HepG2 (cell line): Measurements from ENCODE around the gene ZNF217. TPM values are rescaled to one million over a fixed set of nuclear protein-coding genes. Genes with fewer than 3 reads are reported as not detected.
"Not testable (repeated sequence)": the region's sequence is repeated elsewhere in the genome, so short reads cannot be mapped to it uniquely, and the experiment has no call there.

ENCODE experiments used
- ATAC-seq: fragments of 200-7000 bp; cut with Tn5 transposase; 3 replicates; pipeline ENCODE4 v1.9.1; 2020; ENCODE audit warnings: mild to moderate bottlenecking, moderate library complexity
- BruUV-seq: library from RNA; stranded (reverse); fragments of 400-500 nt; replicated peaks from 2 replicates; lab custom pipeline; 2021; lab: Mats Ljungman, UMichigan
- CTCF ChIA-PET: fragments of 300-600 bp; formaldehyde crosslinking; extraction: SDS; loops from one replicate; lab custom pipeline; 2021; ENCODE audit warnings: low total read pairs, inconsistent platforms, low intra/inter-chr PET ratio; lab: Yijun Ruan, JAX
- POLR2A ChIA-PET: fragments of 350-600 bp; sonication (Branson Sonifier 250); formaldehyde crosslinking; loops from one replicate; lab custom pipeline; 2020; ENCODE audit warnings: antibody characterized with exemption, inconsistent platforms; lab: Yijun Ruan, JAX
- DNase-seq: peaks from one replicate; pipeline ENCODE4 v3.0.0-alpha.2; 2015; ENCODE audit warnings: low spot score
- FAIRE-seq: peaks from 3 replicates; lab custom pipeline; 2011; peaks lifted over from hg19 to GRCh38; lab: Jason Lieb, UNC
- H2AFZ ChIP-seq: one replicate; pipeline ENCODE4 v1.6.1; 2011; ENCODE audit warnings: low read length, inconsistent platforms
- H3K27ac ChIP-seq: fragments of 300-600 bp; 3 replicates; pipeline ENCODE4 v1.8.0; 2011; ENCODE audit warnings: mixed run types, mild to moderate bottlenecking, mixed read lengths, low read length, inconsistent platforms; ENCODE audit not compliant: insufficient read depth; ENCODE audit errors: extremely low read length
- H3K27me3 ChIP-seq, 2 experiments: fragments of 200-600 bp in 1 of 2; 2 replicates in 1 of 2; 3 replicates in 1 of 2; pipeline versions ENCODE4 v1.6.0 to v1.8.0; 2011; ENCODE audit warnings: low read length in 2 of 2, mild to moderate bottlenecking in 2 of 2, moderate library complexity in 2 of 2, inconsistent platforms in 1 of 2; ENCODE audit not compliant: insufficient read depth in 2 of 2, control insufficient read depth in 1 of 2
- H3K36me3 ChIP-seq, 2 experiments: fragments of 200-600 bp in 1 of 2; replicated peaks in 1 of 2; 2 replicates in 1 of 2; 3 replicates in 1 of 2; pipeline versions ENCODE4 v1.5.1 to v1.8.0; 2011; ENCODE audit warnings: low read length in 2 of 2, inconsistent platforms in 1 of 2; ENCODE audit not compliant: insufficient read depth in 2 of 2, control insufficient read depth in 1 of 2
- H3K4me1 ChIP-seq: 2 replicates; pipeline ENCODE4 v1.5.1; 2012; ENCODE audit warnings: low read length, inconsistent platforms; ENCODE audit not compliant: insufficient read depth
- H3K4me2 ChIP-seq: 2 replicates; pipeline ENCODE4 v1.6.0; 2011; ENCODE audit warnings: low read depth, low read length, inconsistent platforms
- H3K4me3 ChIP-seq, 3 experiments: fragments of 200-600 bp in 1 of 3; sonication (generic), shearing (Covaris generic) in 1 of 3; replicated peaks in 1 of 3; 2 replicates each; pipeline ENCODE4 v1.5.1; 2011 to 2016; ENCODE audit warnings: low read length in 3 of 3, inconsistent platforms in 2 of 3, low read depth in 2 of 3, mild to moderate bottlenecking in 2 of 3, control low read depth in 1 of 3, mixed read lengths in 1 of 3; ENCODE audit not compliant: insufficient read depth in 1 of 3
- H3K79me2 ChIP-seq: one replicate; pipeline ENCODE4 v1.6.1; 2011; ENCODE audit warnings: low read length, inconsistent platforms; ENCODE audit not compliant: insufficient read depth
- H3K9ac ChIP-seq: 2 replicates; pipeline ENCODE4 v1.6.0; 2011; ENCODE audit warnings: mild to moderate bottlenecking, low read depth, low read length, inconsistent platforms; ENCODE audit not compliant: insufficient read depth
- H3K9me3 ChIP-seq: 2 replicates; pipeline ENCODE4 v1.5.1; 2012; ENCODE audit warnings: mild to moderate bottlenecking, low read length
- H4K20me1 ChIP-seq: 2 replicates; pipeline ENCODE4 v1.6.0; 2011; ENCODE audit warnings: inconsistent platforms, mild to moderate bottlenecking, low read length, moderate library complexity; ENCODE audit not compliant: insufficient read depth
- E2F5 ChIP-seq: sonication (generic); formaldehyde crosslinking; conservative IDR thresholded peaks from 2 replicates; pipeline ENCODE4 v1.4.0; 2020; ENCODE audit warnings: missing genetic modification reagents
- GATAD2A ChIP-seq: IDR thresholded peaks from 2 replicates; pipeline ENCODE4 v1.6.1; 2016
- ISL2 ChIP-seq: sonication (generic); formaldehyde crosslinking; IDR thresholded peaks from 2 replicates; pipeline ENCODE4 v1.5.0; 2020; ENCODE audit warnings: missing genetic modification reagents
- NFYC ChIP-seq: IDR thresholded peaks from 2 replicates; pipeline ENCODE4 v1.6.1; 2016; ENCODE audit warnings: missing genetic modification reagents, missing compliant biosample characterization
- WGBS: methylation state at CpG from one replicate; pipeline ENCODE4 v1.1.6; 2017; ENCODE audit warnings: low lambda C conversion rate; 5-methylcytosine and 5-hydroxymethylcytosine counted together
- in situ Hi-C: cut with HindIII; loops from 2 replicates; pipeline ENCODE4 v1.10.0; 2017; ENCODE audit warnings: low pct_unique_long_range_greater_than_20kb; ENCODE audit not compliant: extremely low pct_ligation_motif_present
- intact Hi-C: fragments of 100-400 bp; cut with micrococcal nuclease; formaldehyde crosslinking; loops from one replicate; pipeline ENCODE4 v1.10.0; 2022; ENCODE audit not compliant: unreplicated experiment
- polyA plus RNA-seq, 8 experiments: library from polyadenylated mRNA; depleted of rRNA in 3 of 8; stranded (reverse) in 7 of 8; unstranded in 1 of 8; fragments of >200 nt; fragmentation: Illumina TruSeq in 4 of 8; extraction: Trizol in 4 of 8; gene quantifications; 2 replicates each; pipeline versions ENCODE4 v1.2.1 to v1.2.3, GENCODE V29; 2011 to 2016; ENCODE audit warnings: low read depth in 4 of 8, missing spikeins in 1 of 8, mixed read lengths in 1 of 8; ENCODE audit not compliant: insufficient read depth in 1 of 8
- total RNA-seq, 5 experiments: library from RNA; depleted of rRNA; stranded (reverse); fragments of >200 nt; fragmentation: Illumina TruSeq; extraction: Trizol; gene quantifications; 2 replicates each; pipeline ENCODE4 v1.2.3, GENCODE V29; 2016; ENCODE audit warnings: low read depth in 1 of 5

ZNF217 gene
- total and polyA plus RNA-seq, 2 of the 13 experiments (the other 11 are each of a cell fraction or from before 2014, with no cell fraction given), result 22.3 to 29.8 TPM

- no peaks in the 10 kb centered on the region for H3K9me3 ChIP-seq
- no peaks in the 10 kb centered on the region for H4K20me1 ChIP-seq
- H2AFZ ChIP-seq, result no peak overlapping the region
- ATAC-seq, result no peak
- BruUV-seq, result no TSS peak
- H3K9ac ChIP-seq, result no peak overlapping the region
- DNase-seq, result no peak
- in situ Hi-C loops (no loop called here), intact Hi-C loops (no loop called here)
- ChIA-PET POLR2A (interaction anchor here (1.2 to 3.6 kb wide), 3 partner anchors 16 to 43 kb away, joined by 3 to 25 read pairs (median 6); no protein-coding TSS in a partner anchor), CTCF (no interaction called here)
- H3K4me3 ChIP-seq, result no peak overlapping the region
- H3K4me1 ChIP-seq, result peaks cover 67% of the 10 kb centered on the region
- H3K27me3 ChIP-seq, result no peaks in the 10 kb centered on the region
- FAIRE-seq, result no peak
- no peak overlapping the region for H3K27ac ChIP-seq
- H3K4me2 ChIP-seq, result no peak overlapping the region
- no peaks in the 10 kb centered on the region for H3K36me3 ChIP-seq
- no peaks in the 10 kb centered on the region for H3K79me2 ChIP-seq
- 91% methylated on average over 3 of the region's 3 CpGs for WGBS
- TF ChIP-seq ISL2 (CRISPR knock-in tag) (no peak), NFYC (no peak), E2F5 (CRISPR knock-in tag) (no peak), GATAD2A (CRISPR knock-in tag) (no peak)
Observed at GRCh38 chr20:53639128-53639527, 45.5 kb upstream of the ZNF217 start.

GRCh38 chr20:53637310-53637709 lies 43.7 kb upstream of the ZNF217 start:
- not testable (repeated sequence) for H2AFZ ChIP-seq
- 93% methylated on average over 9 of the region's 9 CpGs for WGBS

More at GRCh38 chr20:53637310-53637709, 43.7 kb upstream of the ZNF217 start:
- in situ Hi-C loops, H3K9me3 ChIP-seq, DNase-seq, H3K9ac ChIP-seq, FAIRE-seq, H3K79me2 ChIP-seq, ATAC-seq, POLR2A ChIA-PET, H3K27me3 ChIP-seq, H4K20me1 ChIP-seq, CTCF ChIA-PET, H3K36me3 ChIP-seq, H3K27ac ChIP-seq, H3K4me2 ChIP-seq, intact Hi-C loops, BruUV-seq, H3K4me3 ChIP-seq: not testable (repeated sequence)
- peaks cover 49% of the 10 kb centered on the region for H3K4me1 ChIP-seq
